Amniotic epithelial cell (primary cell): Measurements from ENCODE around the gene ATP2B2.

Experiments used
- DNase-seq: peaks from one replicate; pipeline ENCODE4 v3.0.0-alpha.2; 2010; ENCODE audit warnings: low read depth

Gene ATP2B2

GRCh38 chr3:10428406-10429091, 76.8 kb downstream of the ATP2B2 start:
- no peak for DNase-seq

GRCh38 chr3:10426346-10427220, 78.8 kb downstream of the ATP2B2 start:
- DNase-seq: no peak

GRCh38 chr3:10423171-10423882, 82.1 kb downstream of the ATP2B2 start:
- no peak for DNase-seq

GRCh38 chr3:10421996-10422395, 83.4 kb downstream of the ATP2B2 start:
- DNase-seq: no peak

DNA sequence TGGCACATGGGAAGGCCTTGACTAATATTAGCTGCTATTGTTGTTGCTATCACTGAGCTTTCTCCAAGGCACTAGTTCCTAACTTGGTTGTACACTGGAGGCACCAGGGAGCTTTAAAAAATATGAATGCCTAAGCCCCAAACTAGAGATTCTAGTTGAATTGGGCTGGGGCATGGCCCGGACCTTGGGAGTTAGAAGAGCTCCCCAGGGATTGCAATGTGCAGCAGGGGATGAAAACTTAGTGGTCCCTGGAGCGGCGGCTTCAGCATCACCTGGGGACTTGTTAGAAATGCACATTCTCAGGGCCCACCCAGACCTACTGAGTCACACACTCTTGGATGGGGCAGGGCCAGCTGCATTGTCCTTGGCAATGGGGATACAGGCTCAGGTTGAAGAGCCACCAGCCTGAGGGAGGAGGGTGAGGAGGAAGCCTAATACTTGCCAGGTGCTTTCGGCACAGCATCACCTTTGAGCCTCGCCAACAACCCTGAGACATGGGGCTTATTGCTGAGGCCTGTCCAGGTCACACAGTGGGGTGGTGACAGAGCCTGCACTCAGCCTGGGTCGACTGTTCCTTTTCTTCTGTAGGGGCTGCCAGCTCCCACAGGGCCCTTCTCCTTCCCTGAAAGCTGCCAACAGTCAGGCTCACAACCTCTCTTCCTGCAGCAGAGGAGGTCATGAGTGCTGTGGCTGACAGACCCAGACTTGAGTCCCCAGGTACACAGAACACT, 84.5 kb downstream of the ATP2B2 start:
- DNase-seq: no peak

GRCh38 chr3:10419637-10420232, 85.7 kb downstream of the ATP2B2 start:
- no peak for DNase-seq

- DNase-seq: peak; percentile 30
These were observed 87.5 kb downstream of the ATP2B2 start for GRCh38 chr3:10417847-10418246.

- no peak for DNase-seq
These were observed 88.6 kb downstream of the ATP2B2 start for GRCh38 chr3:10416730-10417300.

DNA sequence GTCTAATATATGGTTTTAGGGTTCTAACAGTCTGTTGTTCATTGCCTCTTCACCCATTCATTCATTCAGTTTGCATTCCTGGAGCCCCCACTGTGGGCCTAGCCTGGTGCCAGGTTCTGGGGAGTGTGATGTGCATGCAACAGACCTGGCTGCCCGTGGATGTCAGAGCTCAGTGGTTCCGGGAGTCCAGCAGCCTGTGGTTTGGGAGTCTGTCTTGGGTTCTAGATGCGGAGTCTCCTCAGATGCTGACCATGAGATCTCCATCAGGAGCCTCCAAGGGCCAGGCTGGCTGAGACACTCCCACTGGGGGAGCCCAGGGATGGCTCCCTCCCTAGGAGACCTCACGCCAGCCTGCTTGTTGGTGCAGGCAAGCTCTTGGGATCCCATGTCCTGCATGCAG, 92.3 kb downstream of the ATP2B2 start:
- no peak for DNase-seq

- DNase-seq: no peak
These were observed 93.6 kb downstream of the ATP2B2 start for GRCh38 chr3:10411598-10412332.

GRCh38 chr3:10410383-10411002, 94.9 kb downstream of the ATP2B2 start:
- DNase-seq: no peak

GRCh38 chr3:10408680-10409079, 96.7 kb downstream of the ATP2B2 start:
- DNase-seq: no peak

DNA sequence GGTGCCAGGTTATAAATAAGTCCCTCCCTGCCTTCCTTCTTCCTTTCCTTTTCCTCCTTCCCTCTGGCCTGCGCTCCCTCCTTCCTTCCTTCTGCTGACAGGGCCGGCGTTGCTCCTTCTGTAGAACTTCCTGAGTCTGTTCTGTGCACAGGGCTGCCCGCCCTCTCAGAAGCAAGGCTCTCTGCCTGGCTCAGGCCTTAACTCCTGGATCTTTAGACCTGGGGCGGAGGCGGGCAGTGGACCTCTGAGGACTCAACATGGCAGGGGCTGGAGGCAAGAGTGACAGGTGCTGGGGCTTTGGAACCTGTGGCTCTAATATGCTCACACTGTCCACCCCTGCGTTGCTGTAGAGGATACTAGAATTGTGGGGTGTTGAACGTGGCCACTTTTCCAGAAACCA, 98.0 kb downstream of the ATP2B2 start:
- DNase-seq: no peak

GRCh38 chr3:10406414-10406813, 99.0 kb downstream of the ATP2B2 start:
- DNase-seq: no peak

DNA sequence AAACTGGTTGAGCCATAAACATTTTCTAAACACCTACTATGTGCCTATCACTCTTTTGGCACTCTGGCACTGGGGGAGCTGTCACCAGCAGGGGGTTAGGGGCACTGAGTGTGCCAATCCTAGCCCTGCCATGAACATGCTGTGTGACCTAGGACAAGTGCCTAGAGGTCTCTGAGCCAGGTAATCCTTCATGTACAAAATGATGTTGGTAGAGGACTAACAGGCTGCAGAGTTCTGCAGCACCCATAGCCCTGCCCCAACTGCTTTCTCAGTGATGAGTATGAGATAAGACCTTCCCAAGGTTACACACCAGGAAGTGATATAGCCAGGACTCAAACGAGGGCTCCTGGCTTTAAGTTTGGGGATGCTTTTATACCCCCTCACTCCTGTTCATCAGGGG, 99.6 kb downstream of the ATP2B2 start:
- no peak for DNase-seq

GRCh38 chr3:10404876-10405275, 100.5 kb downstream of the ATP2B2 start:
- no peak for DNase-seq

- no peak for DNase-seq
These were observed 101.0 kb downstream of the ATP2B2 start for GRCh38 chr3:10404377-10404776.

DNA sequence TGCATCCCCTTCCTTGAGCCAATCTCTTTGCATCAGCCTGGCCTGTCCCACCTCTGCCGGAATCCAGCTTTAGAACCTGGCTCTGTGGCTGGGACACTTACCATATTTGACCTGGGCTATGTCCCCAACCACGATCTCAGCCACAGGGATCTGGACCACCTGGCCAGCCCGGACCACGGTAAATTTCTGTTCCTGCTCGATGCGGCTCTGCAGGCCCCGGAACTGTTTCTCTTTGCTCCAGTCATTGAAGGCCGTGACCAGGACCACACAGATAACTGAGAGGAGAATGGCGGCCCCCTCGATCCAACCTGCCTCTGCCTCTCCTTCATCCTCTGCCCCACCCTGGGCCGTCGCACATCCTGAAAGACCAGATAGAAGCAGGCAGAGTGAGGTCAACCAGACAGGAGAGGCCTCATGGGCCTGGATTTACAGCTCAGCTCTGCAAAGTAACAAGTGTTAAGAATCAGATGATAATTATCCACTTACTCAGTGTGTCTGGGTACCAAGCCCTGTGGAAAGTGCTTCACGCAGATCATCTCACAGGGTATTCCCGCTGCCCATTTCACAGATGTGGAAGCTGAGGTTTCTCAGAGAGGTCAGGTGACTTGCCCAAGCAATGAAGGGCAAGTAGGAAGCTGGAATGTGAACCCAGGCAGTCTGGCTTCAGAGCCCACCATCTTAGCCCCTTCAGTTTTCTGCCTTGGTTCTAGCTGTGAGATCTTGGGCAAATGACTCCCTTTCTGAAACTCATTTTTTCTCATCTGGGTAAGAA, 103.2 kb downstream of the ATP2B2 start:
- DNase-seq: no peak

- no peak for DNase-seq
These were observed 104.5 kb downstream of the ATP2B2 start for GRCh38 chr3:10400749-10401495.
